ENCODE results near the gene AFAP1L2.

GRCh38 chr10:114279901-114280644, 124.2 kb downstream of the AFAP1L2 start:
- TF ChIP-seq CTCF (IDR thresholded peaks at IDR 0.05) (no peak), POLR2A (IDR thresholded peaks at IDR 0.05) (no peak)
